M059J (cell line): Measurements from ENCODE around the gene ANKRD29. TPM values are rescaled to one million over a fixed set of nuclear protein-coding genes. Genes with fewer than 3 reads are reported as not detected.
"Not testable (repeated sequence)": the region's sequence is repeated elsewhere in the genome, so short reads cannot be mapped to it uniquely, and the experiment has no call there.

Experiments
- DNase-seq: peaks from one replicate; pipeline ENCODE4 v3.0.0-alpha.2; 2012; ENCODE audit warnings: low read depth
- total RNA-seq: library from RNA; depleted of rRNA; stranded (reverse); fragments of >200 nt; shearing (Covaris generic); gene quantifications from 2 replicates; pipeline ENCODE4 v1.2.3, GENCODE V29; 2014; rRNA removed

Gene ANKRD29
- total RNA-seq, 1 experiment from 2014 or later, result 8.3 TPM

GRCh38 chr18:23563377-23564043 is 99.2 kb downstream of the ANKRD29 start:
- peak; percentile 70 for DNase-seq

DNA sequence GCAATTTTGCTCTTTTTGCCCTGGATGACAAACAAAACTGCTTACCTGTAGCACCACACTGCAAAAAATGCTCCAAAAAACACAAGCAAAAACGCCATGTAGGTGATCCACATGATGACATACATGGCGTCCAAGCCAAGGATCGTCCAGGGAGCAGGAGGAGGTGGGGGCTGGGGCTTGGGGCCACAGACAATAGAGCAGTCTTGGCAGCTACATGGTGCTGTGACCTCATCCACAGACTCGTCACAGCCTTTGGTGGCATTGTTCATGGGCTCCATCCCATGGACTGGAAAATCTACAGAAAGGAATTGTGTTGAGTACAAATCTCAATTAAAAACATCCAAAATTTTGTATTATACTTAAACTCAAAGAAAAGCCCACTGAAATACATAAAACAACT is 102.5 kb downstream of the ANKRD29 start:
- DNase-seq, result no peak

GRCh38 chr18:23557511-23557910 is 105.2 kb downstream of the ANKRD29 start:
- DNase-seq, result not testable (repeated sequence)

DNA sequence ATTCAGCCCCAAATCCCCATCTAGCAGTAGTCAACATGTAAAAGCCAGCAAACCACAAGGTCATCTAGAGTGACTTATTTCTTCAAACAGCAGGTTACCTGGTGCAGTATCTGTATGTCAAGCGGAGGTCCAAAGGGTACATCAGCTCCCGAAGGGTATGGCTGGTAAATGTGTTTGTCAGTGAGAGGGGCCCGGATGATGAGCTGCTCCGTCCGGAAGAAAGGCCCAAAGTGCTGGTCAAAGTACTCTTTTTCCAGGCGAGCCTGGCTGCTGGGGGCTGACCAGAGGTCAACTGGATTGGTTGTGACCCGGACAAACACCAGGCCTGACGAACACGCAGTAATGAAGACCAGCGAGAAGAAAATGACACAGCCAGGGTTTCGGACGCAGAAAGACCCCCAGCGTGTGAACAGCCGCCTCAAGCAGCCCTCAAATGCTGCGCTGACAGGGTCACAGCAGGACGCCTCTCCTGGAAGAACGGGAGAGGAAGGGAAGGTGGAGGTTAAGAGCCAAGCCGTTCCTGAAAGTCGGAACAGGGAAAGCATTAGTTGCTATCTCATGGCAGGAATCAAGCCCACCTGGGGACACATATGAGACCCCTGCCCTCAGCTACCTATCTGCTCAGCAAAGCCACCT is 106.4 kb downstream of the ANKRD29 start:
- no peak for DNase-seq

GRCh38 chr18:23553887-23554286 is 108.8 kb downstream of the ANKRD29 start:
- no peak for DNase-seq

GRCh38 chr18:23552505-23552904 is 110.2 kb downstream of the ANKRD29 start:
- no peak for DNase-seq

DNA sequence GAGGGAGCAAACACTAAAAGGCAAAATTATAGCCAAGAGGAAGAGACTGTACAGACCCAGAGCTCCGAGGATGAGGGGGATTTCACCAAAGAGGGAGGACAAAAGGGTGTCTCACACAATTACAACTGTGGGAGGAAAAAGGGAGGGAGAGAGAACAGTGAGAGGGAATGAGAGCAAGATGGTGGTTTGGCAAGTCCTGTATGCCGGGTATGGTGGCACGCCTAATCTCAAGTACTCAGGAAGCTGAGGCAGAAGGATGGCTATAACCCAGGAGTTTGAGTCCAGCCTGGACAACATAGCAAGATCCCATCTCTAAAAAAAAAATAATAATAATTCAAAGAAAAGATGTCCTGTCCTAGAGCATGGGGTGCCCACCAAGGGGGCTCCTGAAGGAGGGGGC is 110.7 kb downstream of the ANKRD29 start:
- DNase-seq, result no peak

DNA sequence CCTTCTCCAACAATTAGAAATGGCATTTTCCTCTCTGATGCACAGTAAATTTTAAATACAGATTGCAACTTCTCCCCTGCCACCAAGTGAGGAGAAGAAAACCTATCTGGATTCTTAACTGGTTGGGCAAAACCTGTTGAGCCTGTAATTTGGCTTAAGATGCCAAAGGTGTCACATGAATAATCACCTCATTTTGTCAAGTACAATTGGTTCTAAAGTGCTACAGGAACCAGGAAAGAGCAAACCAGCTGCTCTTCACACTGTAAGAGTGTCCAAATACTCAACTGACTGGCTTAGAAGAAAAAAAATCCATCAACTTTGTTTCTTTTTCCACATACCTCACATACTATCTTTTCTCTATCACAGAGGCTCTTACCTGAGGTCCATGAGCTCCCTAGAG is 111.8 kb downstream of the ANKRD29 start:
- DNase-seq, result no peak

Other genes starting within 250 kb of the ANKRD29 start
- gene RIOK3, start 209.6 kb downstream of the ANKRD29 start, total RNA-seq, result 61.7 and 64.3 TPM in 2 replicates
- 39.1 and 44.7 TPM in 2 replicates for gene RMC1, start 159.4 kb downstream of the ANKRD29 start, total RNA-seq
- gene NPC1, start 76.4 kb downstream of the ANKRD29 start, total RNA-seq, result 48.7 and 77.6 TPM in 2 replicates
- gene LAMA3, start 26.5 kb upstream of the ANKRD29 start, total RNA-seq, result 1.8 and 2.4 TPM in 2 replicates